HepG2 (cell line): ENCODE data around the gene STMN3. TPM values are rescaled to one million over a fixed set of nuclear protein-coding genes. Genes with fewer than 3 reads are reported as not detected.
A peak's percentile ranks its signal among the peaks of the same experiment; 100 is the strongest.

Source experiments
- ATAC-seq: fragments of 200-7000 bp; cut with Tn5 transposase; 3 replicates; pipeline ENCODE4 v1.9.1; 2020; ENCODE audit warnings: mild to moderate bottlenecking, moderate library complexity
- BruUV-seq: library from RNA; stranded (reverse); fragments of 400-500 nt; replicated peaks from 2 replicates; lab custom pipeline; 2021; lab: Mats Ljungman, UMichigan
- CTCF ChIA-PET: fragments of 300-600 bp; formaldehyde crosslinking; extraction: SDS; loops from one replicate; lab custom pipeline; 2021; ENCODE audit warnings: low total read pairs, inconsistent platforms, low intra/inter-chr PET ratio; lab: Yijun Ruan, JAX
- POLR2A ChIA-PET: fragments of 350-600 bp; sonication (Branson Sonifier 250); formaldehyde crosslinking; loops from one replicate; lab custom pipeline; 2020; ENCODE audit warnings: antibody characterized with exemption, inconsistent platforms; lab: Yijun Ruan, JAX
- DNase-seq: peaks from one replicate; pipeline ENCODE4 v3.0.0-alpha.2; 2015; ENCODE audit warnings: low spot score
- FAIRE-seq: peaks from 3 replicates; lab custom pipeline; 2011; peaks lifted over from hg19 to GRCh38; lab: Jason Lieb, UNC
- H2AFZ ChIP-seq: one replicate; pipeline ENCODE4 v1.6.1; 2011; ENCODE audit warnings: low read length, inconsistent platforms
- H3K27ac ChIP-seq: fragments of 300-600 bp; 3 replicates; pipeline ENCODE4 v1.8.0; 2011; ENCODE audit warnings: mixed run types, mild to moderate bottlenecking, mixed read lengths, low read length, inconsistent platforms; ENCODE audit not compliant: insufficient read depth; ENCODE audit errors: extremely low read length
- H3K27me3 ChIP-seq, 2 experiments: fragments of 200-600 bp in 1 of 2; 2 replicates in 1 of 2; 3 replicates in 1 of 2; pipeline versions ENCODE4 v1.6.0 to v1.8.0; 2011; ENCODE audit warnings: low read length in 2 of 2, mild to moderate bottlenecking in 2 of 2, moderate library complexity in 2 of 2, inconsistent platforms in 1 of 2; ENCODE audit not compliant: insufficient read depth in 2 of 2, control insufficient read depth in 1 of 2
- H3K36me3 ChIP-seq, 2 experiments: fragments of 200-600 bp in 1 of 2; replicated peaks in 1 of 2; 2 replicates in 1 of 2; 3 replicates in 1 of 2; pipeline versions ENCODE4 v1.5.1 to v1.8.0; 2011; ENCODE audit warnings: low read length in 2 of 2, inconsistent platforms in 1 of 2; ENCODE audit not compliant: insufficient read depth in 2 of 2, control insufficient read depth in 1 of 2
- H3K4me1 ChIP-seq: 2 replicates; pipeline ENCODE4 v1.5.1; 2012; ENCODE audit warnings: low read length, inconsistent platforms; ENCODE audit not compliant: insufficient read depth
- H3K4me2 ChIP-seq: 2 replicates; pipeline ENCODE4 v1.6.0; 2011; ENCODE audit warnings: low read depth, low read length, inconsistent platforms
- H3K4me3 ChIP-seq, 3 experiments: fragments of 200-600 bp in 1 of 3; sonication (generic), shearing (Covaris generic) in 1 of 3; replicated peaks in 1 of 3; 2 replicates each; pipeline ENCODE4 v1.5.1; 2011 to 2016; ENCODE audit warnings: low read length in 3 of 3, inconsistent platforms in 2 of 3, low read depth in 2 of 3, mild to moderate bottlenecking in 2 of 3, control low read depth in 1 of 3, mixed read lengths in 1 of 3; ENCODE audit not compliant: insufficient read depth in 1 of 3
- H3K79me2 ChIP-seq: one replicate; pipeline ENCODE4 v1.6.1; 2011; ENCODE audit warnings: low read length, inconsistent platforms; ENCODE audit not compliant: insufficient read depth
- H3K9ac ChIP-seq: 2 replicates; pipeline ENCODE4 v1.6.0; 2011; ENCODE audit warnings: mild to moderate bottlenecking, low read depth, low read length, inconsistent platforms; ENCODE audit not compliant: insufficient read depth
- H3K9me3 ChIP-seq: 2 replicates; pipeline ENCODE4 v1.5.1; 2012; ENCODE audit warnings: mild to moderate bottlenecking, low read length
- H4K20me1 ChIP-seq: 2 replicates; pipeline ENCODE4 v1.6.0; 2011; ENCODE audit warnings: inconsistent platforms, mild to moderate bottlenecking, low read length, moderate library complexity; ENCODE audit not compliant: insufficient read depth
- AGO2 ChIP-seq: fragments of 200-400 bp; formaldehyde crosslinking; optimal IDR thresholded peaks from 2 replicates; pipeline ENCODE3; 2017; ENCODE audit warnings: mild to moderate bottlenecking, low read depth, low read length, moderate library complexity
- AKAP8 ChIP-seq: sonication (generic); formaldehyde crosslinking; IDR thresholded peaks from 2 replicates; pipeline ENCODE4 v1.5.1; 2020; ENCODE audit warnings: mild to moderate bottlenecking, missing genetic modification reagents
- HNF4A ChIP-seq: sonication (generic); formaldehyde crosslinking; IDR thresholded peaks from 2 replicates; pipeline ENCODE4 v1.4.0; 2020; ENCODE audit warnings: missing genetic modification reagents
- MTF1 ChIP-seq: sonication (generic); formaldehyde crosslinking; IDR thresholded peaks from 2 replicates; pipeline ENCODE4 v1.5.0; 2020; ENCODE audit warnings: missing genetic modification reagents
- POLR2G ChIP-seq: fragments of 200-400 bp; formaldehyde crosslinking; IDR thresholded peaks from 2 replicates; pipeline ENCODE4 v1.6.1; 2018; ENCODE audit warnings: mild to moderate bottlenecking, low read depth, low read length, moderate library complexity
- ZC3H13 ChIP-seq: sonication (generic); formaldehyde crosslinking; IDR thresholded peaks from 2 replicates; pipeline ENCODE4 v1.8.1; 2023; ENCODE audit warnings: mild to moderate bottlenecking, missing genetic modification reagents, moderate library complexity
- ZSCAN12 ChIP-seq: sonication (generic); formaldehyde crosslinking; IDR thresholded peaks from 2 replicates; pipeline ENCODE4 v1.9.0; 2021; ENCODE audit warnings: mild to moderate bottlenecking, missing genetic modification reagents
- WGBS: methylation state at CpG from one replicate; pipeline ENCODE4 v1.1.6; 2017; ENCODE audit warnings: low lambda C conversion rate; 5-methylcytosine and 5-hydroxymethylcytosine counted together
- in situ Hi-C: cut with HindIII; loops from 2 replicates; pipeline ENCODE4 v1.10.0; 2017; ENCODE audit warnings: low pct_unique_long_range_greater_than_20kb; ENCODE audit not compliant: extremely low pct_ligation_motif_present
- intact Hi-C: fragments of 100-400 bp; cut with micrococcal nuclease; formaldehyde crosslinking; loops from one replicate; pipeline ENCODE4 v1.10.0; 2022; ENCODE audit not compliant: unreplicated experiment
- polyA plus RNA-seq, 8 experiments: library from polyadenylated mRNA; depleted of rRNA in 3 of 8; stranded (reverse) in 7 of 8; unstranded in 1 of 8; fragments of >200 nt; fragmentation: Illumina TruSeq in 4 of 8; extraction: Trizol in 4 of 8; gene quantifications; 2 replicates each; pipeline versions ENCODE4 v1.2.1 to v1.2.3, GENCODE V29; 2011 to 2016; ENCODE audit warnings: low read depth in 4 of 8, missing spikeins in 1 of 8, mixed read lengths in 1 of 8; ENCODE audit not compliant: insufficient read depth in 1 of 8
- total RNA-seq, 5 experiments: library from RNA; depleted of rRNA; stranded (reverse); fragments of >200 nt; fragmentation: Illumina TruSeq; extraction: Trizol; gene quantifications; 2 replicates each; pipeline ENCODE4 v1.2.3, GENCODE V29; 2016; ENCODE audit warnings: low read depth in 1 of 5
- TF ChIP-seq, protein P1 (sequence below): sonication (generic); formaldehyde crosslinking; IDR thresholded peaks from 2 replicates; pipeline ENCODE4 v1.5.0; 2020; ENCODE audit warnings: missing genetic modification reagents, mild to moderate bottlenecking, borderline replicate concordance

STMN3 gene
- total and polyA plus RNA-seq, 2 of the 13 experiments (the other 11 are each of a cell fraction or from before 2014, with no cell fraction given), result 21.0 to 48.3 TPM

DNA sequence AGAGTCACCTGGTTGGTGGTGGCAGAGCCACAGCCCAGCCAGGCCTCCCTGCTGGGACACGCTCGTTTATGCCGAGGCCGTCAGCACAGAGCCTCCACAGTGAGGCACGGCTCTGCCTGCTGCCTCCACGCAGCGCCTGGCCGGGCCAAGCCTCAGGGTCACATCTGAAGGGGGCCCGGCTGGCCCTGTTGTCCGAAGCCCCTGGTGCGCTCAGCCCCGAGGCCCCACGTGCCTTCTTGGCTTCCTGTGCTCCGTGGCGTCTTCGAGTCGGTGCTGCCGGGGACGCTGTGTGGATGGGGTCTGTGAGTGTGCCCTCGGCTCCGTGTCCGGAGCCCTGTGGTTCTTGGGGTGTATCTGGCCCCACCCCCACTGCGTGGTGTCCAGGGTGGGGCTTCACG, 32.9 kb upstream of the STMN3 start (continued):
- TF ChIP-seq, protein P1, sequence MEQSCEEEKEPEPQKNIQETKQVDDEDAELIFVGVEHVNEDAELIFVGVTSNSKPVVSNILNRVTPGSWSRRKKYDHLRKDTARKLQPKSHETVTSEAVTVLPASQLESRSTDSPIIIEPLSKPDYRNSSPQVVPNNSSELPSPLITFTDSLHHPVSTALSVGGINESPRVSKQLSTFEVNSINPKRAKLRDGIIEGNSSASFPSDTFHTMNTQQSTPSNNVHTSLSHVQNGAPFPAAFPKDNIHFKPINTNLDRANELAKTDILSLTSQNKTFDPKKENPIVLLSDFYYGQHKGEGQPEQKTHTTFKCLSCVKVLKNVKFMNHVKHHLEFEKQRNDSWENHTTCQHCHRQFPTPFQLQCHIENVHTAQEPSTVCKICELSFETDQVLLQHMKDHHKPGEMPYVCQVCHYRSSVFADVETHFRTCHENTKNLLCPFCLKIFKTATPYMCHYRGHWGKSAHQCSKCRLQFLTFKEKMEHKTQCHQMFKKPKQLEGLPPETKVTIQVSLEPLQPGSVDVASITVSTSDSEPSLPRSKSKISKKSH, result 0 out of 2 replicates have a peak, but pooled peaks have one; percentile 24

DNA sequence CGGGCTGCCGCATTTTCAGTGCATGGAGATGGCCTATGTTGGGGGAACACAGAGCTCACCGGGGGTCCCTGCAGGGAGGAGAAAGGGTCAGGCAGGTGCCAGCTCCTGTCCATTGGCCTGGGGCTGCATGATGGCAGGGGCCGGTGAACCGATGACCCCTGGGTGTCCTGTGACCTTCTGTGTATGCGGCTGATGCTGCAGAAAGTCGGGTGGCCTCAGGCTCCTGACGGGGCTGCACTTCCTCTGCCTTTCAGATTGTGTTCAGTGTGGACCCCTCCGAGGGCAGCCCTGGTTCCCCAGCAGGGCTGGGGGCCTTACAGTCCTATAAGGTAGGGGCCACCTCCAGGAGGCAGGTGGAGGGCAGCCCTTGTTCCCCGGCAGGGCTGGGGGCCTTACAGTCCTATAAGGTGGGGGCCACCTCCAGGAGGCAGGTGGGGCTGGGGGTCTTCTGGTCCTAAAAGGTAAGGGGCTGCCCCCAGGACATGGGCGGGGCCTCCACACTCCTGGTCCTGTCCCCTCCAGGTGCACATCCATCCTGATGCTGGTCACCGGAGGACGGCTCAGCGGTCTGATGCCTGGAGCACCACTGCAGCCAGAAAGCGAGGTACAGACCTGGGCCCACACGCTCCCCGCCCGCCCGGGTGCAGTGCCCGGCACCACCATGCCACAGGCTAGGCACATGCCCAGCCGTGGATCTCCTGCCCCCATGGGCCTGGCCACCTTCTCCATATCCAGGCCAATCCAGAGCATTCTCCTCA, 32.2 kb upstream of the STMN3 start:
- Histone ChIP-seq H3K27ac (no peak overlapping the region), H3K36me3 (peaks cover 0 to 4% of the 10 kb centered on the region in 2 experiments; a peak in 1 of 5 replicates), H2AFZ (no peak overlapping the region), H4K20me1 (no peaks in the 10 kb centered on the region), H3K9me3 (no peaks in the 10 kb centered on the region), H3K4me1 (peaks cover 10% of the 10 kb centered on the region), H3K79me2 (no peaks in the 10 kb centered on the region), H3K4me2 (no peak overlapping the region), H3K4me3 (no peak overlapping the region), H3K27me3 (no peaks in the 10 kb centered on the region), H3K9ac (no peak overlapping the region)
- in situ Hi-C loops, result no loop called here
- WGBS, result 89% methylated on average over 17 of the region's 21 CpGs
- ATAC-seq (no peak), DNase-seq (no peak)
- no TSS peak for BruUV-seq
- POLR2A ChIA-PET, result no interaction called here
- TF ChIP-seq AKAP8 (CRISPR knock-in tag) (0 out of 2 replicates have a peak, but pooled peaks have one; percentile 36), AGO2 (peak; percentile 72), POLR2G (peak; percentile 33; the same call in 1 of the 2 replicates), HNF4A (no peak), MTF1 (CRISPR knock-in tag) (no peak), ZSCAN12 (CRISPR knock-in tag) (no peak), ZC3H13 (CRISPR knock-in tag) (0 out of 2 replicates have a peak, but pooled peaks have one; percentile 43)
- TF ChIP-seq, all 625 proteins: peak for 4
- intact Hi-C loops, result no loop called here
- CTCF ChIA-PET, result no interaction called here
- FAIRE-seq, result no peak
